Stimulated activated CD8-positive, alpha-beta memory T cell treated with anti-CD3 and anti-CD28 coated beads, Interleukin-15, amount 100 ng/mL, for 4 hours (primary cell): ENCODE measurements around the gene SLC9A3.
"Not testable (repeated sequence)": the region's sequence is repeated elsewhere in the genome, so short reads cannot be mapped to it uniquely, and the experiment has no call there.

ENCODE experiments used
- DNase-seq, 2 donors: peaks; one replicate each; pipeline ENCODE4 v3.0.0-alpha.2; 2020; ENCODE audit warnings: low read depth in 2 of 2

Gene SLC9A3

DNA sequence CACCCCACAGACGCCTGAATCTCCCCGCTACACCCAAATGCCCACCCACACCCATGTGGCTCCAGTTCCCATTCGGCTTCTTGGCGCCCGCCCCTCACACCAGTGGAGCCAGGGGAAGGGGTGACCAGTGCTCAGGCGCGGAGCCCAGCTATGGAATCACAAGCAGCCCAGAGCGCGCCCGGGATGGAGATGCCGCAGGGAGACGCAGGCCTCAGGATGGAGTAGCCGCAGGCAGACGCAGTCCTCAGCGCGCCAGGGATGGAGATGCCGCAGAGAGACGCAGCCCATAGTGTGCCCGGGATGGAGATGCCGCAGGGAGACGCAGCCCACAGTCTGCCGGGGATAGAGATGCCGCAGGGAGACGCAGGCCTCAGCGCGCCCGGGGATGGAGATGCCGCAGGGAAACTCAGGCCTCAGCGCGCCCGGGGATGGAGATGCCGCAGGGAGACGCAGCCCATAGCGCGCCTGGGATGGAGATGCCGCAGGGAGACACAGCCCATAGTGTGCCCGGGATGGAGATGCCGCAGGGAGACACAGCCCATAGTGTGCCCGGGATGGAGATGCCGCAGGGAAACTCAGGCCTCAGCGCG, 16.2 kb downstream of the SLC9A3 start:
- not testable (repeated sequence) for DNase-seq

DNA sequence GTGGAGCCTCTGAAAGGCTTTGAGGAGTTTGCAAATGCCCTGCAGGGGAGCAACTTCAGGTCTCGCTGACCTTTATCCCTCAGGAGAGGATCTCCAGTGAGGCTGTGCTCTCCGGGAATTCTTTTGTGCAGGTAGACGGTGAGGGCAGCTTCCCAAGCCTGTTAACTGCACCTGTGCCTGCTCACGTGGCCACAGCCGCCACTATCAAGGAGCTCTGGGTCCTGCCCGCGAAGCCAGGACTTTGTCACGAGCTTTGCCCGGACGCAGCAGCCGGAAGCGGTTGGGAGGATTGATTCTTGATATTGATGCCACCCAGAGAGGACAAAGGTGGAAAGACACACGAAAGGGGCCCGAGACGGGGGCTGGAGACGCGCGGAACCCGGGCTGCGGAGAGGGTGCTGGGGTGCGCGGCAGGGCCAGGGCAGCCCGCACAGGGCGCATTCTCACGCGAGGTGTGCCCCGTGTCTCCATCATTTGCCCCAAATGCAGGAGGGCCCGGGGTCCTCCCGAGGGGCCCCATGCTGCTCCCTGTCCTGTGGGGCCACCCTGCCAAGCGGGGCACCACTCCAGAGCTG, 18.2 kb downstream of the SLC9A3 start:
- DNase-seq: no peak

DNA sequence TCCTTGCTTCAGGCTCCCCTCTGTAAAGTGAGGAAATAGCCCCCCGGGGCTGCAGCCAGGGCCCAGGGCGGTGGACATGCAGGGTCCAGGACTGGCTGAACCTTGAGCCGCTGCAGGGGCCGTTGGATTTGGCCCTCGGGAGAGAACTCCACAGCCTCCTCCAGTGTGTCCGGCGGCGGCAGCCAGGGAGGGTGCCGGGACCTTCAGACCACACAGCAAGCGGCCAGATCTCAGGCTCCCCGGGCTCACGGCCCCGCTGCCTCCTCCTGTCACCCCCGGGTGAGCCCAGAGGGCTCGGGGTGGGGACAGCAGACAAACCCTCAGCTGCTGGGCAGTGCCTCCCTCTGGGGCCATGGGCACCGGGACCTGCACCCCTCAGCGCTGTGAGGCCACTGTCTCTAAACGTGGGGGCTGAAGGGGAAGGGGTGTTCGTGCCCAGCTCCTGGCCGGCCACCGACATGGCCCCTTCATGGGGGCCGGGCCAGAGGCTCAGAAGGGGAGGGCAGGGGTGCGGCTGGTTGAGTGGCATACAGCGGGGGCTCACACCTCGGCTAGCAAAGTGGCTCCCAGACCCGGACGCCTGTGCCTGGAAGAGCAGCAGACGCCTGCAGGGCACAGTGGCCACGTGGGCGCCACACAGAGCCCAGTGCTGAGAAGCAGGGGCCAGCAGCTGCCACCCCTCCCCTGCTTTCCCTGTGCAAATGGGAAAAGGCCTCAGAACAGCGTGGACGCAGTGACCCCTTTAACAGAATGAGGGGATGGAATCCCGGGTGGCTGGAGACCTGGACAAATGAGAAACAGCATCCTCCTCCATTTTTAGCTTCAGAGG, 19.7 kb downstream of the SLC9A3 start:
- no peak for DNase-seq

DNA sequence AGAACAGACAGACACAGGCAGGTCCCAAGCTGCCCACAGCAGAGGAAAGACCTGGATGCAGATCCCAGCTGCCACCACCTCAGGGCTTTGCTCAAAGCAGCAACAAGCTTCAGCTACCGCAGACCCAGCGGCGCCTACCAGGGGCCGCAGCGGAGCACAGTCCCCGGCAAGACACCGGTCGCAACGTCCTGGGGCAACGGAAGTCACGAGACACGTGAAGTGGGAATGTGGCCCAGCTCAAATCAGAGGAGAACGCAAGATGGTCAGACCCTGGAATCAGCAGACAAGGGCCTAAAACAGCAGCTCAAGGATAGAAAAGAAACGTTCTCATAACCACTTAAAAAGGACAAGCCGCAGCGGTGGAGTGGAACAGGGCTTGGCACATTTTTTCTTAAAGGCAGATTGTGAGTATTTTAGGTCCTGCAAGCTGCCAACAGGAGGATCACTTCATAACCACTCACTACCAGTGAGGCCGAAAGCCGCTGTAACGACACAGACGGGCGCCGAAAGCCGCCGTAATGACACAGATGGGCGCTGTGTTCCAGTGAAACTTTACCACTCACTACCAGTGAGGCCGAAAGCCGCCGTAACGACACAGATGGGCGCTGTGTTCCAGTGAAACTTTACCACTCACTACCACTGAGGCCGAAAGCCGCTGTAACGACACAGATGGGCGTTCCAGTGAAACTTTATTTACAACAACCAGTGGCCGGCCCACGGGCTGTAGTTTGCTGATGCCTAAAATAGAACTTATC, 21.7 kb downstream of the SLC9A3 start:
- no peak for DNase-seq

DNA sequence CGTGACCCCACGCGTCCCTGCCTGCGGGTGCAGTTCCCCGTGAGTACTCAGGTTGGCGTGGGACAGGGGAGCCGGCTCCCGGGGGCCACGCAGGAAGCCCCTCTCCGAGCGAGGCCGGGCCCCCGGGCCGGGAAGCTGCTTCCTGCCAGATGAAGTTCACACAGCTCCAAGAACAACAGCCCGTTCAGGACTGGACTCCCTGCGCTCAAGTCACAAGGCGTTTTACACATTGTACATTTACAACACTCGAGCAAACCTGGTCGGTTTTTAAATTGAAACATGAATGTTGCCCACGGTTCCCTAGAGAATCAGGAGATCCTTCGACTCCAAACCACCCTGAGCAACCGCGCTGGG, 22.4 kb downstream of the SLC9A3 start:
- no peak for DNase-seq

DNA sequence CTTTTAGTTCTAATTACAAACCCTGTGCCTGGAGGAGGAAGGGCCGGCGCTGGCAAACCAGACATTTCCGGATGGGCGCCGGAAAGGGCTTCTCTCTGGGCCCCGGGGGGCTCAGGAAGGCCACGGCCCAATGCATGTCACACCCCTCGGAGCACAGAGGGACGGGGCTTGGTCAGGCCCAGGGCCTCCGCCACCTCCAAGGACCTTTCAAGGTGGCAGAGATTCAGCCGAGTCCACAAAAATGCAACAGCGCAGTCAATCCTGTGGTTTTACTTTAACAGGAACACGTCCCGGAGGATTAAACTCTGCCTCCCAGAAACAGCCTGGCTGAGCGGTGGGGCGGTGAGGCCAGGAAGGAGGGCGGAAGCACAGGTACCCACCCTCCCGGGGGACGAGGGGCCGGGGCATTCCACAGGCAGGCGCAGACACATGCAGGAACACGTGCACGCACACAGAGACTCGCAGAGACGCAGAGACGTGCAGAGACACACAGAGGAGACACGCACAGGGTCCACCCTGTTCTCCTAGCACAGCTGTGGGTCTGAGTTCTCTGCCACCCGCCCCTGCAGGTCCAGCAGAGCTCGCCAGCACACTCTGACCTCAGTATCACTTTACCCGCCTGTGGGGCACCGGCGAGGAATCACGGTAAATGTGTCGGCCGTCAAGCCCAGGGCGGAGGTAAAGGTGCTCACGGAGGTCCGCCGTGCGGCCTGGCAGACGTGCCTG, 23.0 kb downstream of the SLC9A3 start:
- DNase-seq: no peak

DNA sequence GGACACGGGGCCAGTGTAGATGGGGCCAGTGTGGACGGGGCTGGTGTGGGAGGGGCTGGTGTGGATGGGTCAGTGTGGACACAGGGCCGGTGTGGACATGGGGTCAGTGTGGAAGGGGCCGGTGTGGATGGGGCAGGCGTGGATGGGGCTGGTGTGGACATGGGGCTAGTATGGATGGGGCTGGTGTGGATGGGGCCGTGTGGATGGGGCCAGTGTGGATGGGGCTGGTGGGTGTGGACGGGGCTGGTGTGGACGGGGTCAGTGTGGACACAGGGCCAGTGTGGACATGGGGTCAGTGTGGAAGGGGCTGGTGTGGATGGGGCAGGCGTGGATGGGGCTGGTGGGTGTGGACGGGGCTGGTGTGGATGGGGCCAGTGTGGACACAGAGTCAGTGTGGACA, 23.8 kb downstream of the SLC9A3 start:
- no peak for DNase-seq

DNA sequence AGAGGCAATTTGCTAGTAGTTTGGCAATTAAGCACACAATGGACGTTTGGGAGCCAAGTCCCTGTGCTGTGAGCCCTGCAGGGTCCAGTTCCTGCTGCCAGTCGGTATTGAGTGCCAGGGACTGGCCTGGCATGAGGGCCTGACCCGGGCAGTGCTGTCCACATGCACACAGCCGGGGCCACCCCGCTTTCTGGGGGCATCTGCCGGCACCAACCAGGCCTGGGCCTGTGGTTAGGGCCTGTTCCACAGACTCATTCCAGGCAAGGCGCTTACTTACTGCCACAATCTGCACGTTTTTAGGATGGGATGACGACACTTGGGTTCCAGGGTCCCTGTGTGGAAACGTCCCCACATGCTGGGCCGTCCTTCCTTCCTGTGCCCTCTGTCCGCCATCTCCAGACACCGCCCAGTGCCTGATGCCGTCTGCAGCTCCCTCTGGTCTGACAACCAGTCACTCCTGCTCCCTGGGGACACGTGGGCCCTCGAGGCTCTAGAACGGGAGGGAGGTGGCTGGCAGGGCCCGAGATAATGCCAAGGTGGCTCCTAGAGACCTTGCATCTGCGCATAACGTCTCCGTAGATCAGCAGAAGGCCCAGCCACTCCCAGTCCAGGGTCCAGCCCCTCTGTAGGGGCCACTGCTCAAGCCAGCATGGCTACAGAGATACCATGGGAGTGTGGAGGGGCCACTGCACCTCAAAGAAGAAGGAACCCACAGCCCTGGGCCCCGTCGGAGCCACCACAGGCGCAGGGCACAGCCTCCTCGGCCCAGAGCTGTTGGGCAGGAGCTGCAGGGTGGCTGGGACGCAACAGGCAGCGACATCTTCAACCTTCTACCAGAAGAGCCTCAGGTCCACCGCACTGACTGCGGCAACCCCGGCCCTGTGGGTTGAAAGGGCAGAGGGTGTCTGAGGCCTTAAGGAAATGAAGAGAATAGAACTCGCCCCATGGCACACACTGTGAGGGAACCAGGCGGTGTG, 24.7 kb downstream of the SLC9A3 start:
- no peak for DNase-seq

DNA sequence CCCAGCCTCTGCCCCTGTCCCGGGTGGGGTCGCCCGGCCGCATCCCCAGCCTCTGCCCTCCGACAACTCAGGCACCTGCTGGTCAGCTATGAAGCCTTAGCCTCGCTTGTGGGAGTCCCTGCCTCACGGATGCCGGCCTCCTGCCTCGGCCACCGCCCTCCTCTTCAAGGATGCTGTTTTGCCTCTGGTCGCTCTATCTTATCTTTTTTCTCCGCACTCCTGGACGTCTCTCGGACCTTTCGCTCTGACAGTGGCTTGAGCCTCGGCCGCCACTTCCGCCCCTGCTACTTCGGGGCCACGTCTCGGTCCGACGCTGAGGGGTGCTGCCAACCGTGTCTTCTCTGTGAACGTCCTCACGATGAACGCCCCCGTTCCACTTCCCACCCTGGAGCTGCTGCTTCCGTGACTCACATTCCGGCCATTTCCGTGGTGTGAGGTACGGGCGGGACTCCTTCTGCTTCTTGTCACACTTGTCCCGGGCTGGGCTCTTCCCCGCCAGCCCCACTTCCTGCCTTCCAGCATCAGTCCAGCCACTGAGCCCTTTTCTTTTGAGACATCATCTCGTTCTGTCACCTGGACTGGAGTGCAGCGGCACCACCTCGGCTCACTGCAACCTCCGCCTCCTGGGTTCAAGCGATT, 26.3 kb downstream of the SLC9A3 start:
- no peak for DNase-seq

DNA sequence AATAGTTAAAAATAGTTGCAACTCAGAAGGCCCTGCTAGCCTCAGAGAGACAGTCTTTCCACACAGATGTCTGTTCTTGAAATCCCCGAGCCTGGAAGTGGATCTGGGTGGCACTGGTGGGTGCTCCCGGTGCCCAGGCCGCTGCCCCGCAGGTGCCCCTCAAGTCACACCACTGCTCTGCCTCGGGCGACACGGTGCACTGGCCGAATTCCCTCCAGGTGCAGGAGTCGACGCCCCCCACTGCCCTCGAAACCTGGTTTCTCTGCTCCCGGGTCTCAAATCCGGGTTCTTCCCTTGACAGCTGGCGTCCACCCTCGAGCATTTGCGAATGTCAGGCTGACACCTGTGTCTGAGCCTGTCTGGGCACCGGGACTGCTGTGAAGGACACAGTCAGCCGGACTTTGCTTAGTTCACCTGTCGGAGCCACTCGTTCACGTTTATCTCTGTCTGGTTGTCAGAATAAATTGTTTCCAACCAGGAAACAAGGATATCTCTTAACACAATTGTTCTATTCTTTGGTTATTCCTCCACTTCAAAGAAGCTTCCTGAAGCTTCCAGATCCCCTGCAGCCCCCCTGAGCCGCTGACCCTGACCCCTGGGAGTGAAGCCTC, 27.1 kb downstream of the SLC9A3 start:
- DNase-seq: no peak

DNA sequence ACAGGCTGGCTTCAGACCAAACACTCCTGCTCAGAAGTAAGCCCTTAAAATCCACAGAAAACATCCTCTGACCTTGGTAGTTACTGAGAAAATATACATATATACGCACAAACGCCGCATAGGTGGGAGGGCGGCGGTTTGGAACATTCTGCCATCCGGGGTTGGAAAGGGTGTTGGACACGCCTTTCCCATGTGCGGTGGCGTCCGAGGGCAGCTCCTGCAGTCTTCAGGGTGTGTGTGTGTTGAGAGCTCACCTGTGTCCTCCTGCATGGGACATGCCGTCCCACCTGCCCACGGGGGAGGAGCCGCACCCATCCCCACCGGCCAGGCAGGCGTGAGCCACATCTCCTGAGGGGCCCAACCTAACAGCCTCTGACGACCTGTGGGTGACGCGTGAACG, 28.2 kb downstream of the SLC9A3 start:
- DNase-seq: no peak

DNA sequence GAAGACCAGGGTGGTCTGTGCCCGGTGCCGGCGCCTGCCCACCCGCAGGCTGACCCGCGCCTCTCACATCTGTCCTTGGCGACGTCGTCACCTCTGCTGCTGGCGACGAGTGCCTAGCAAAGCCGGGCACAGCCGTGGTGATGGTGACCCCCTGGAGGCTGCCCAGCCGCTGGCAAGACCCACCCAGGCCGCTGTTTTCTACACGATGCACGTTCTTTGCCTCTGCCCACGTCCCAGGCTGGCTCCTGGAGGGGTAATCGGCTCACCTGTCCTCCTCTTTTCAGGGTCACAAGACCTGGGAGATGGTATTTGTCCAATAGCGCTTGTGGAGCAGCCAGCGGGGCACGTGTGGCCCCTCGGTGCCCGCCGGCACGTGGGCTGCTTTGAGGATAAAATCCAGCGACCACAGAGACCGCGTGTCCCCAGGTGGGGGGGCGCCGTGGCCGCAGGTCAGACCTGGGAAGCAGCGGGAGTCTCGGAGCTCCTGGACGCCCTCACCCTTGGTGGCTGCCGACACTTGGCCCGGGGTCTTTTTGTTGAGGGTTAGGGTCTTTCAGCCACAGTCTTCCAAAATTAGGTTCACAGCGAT, 29.5 kb downstream of the SLC9A3 start:
- no peak for DNase-seq

DNA sequence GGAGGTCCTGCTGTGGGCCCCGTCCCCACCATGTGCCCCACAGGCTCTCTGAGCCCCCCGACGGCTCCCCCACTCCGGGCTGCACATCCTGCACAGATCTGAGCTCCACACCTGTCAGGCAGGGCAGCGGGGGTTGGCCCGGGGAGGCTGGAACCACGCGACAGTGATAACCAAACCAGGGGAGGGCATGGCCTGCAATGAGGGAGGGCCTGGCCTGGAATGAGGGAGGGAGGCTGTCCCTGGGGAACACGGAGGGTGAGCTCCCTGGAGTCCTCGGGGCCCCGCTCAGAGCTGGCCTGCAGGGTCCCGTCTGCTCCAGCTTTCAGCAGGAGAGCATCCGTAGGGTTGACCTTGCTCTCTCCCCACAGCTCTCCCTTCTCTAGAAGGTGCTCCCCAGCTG, 30.5 kb downstream of the SLC9A3 start:
- DNase-seq: no peak

DNA sequence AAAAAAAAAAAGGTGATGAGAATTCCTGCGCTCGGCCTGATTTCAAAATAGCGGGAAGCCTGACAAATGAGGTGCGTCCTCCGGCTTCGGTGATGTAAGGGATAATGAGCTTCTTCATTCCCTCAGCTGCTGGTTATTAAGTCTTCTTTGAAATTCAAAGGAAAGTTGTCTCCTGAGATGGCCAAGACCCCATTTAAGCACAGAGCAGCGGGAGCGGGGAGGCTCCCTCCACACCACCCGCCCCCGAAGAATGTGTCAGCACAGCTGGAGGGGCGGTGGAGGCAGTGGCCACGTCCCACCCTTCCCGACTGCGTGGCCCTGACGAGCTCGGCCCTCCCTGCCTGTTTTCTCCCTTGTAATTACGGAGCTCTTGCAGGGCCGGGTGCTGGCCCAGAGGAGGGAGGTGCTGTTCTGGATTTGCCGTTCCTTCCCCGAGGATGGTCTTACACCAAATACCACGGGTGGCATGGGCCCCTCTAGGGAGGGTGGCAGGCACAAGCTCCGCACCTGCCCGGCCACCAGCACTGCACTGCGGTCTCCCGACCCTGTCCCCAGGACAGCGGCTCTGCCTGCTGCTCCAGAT, 31.0 kb downstream of the SLC9A3 start:
- DNase-seq: no peak

DNA sequence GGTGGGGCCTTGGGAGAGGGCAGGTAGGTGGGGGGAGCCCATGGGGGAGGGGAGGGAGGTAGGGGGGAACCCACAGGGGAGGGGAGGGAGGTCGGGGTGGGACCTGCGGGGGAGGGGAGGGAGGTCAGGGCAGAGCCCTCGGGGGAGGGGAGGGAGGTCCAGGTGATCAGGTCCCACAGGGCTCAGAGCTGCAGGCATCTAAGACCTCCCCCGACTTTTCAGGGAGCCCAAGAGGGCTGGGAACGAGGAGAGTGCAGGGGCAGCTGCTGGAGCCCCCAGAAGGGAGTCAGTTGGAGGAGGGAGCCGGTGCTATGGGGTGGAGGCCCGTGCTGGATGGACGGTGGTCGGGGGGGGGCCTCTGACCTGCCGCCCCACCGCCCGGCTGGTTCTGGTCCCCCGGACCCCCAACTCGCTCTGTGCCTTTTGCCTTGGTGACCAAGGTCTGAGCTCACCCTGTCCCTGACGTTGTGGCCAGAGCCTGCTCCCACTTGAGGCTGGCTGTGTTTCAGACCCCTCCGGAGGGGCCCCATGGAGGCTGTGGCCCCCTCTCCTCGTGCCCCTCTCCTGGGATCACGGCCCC, 31.8 kb downstream of the SLC9A3 start:
- no peak for DNase-seq

DNA sequence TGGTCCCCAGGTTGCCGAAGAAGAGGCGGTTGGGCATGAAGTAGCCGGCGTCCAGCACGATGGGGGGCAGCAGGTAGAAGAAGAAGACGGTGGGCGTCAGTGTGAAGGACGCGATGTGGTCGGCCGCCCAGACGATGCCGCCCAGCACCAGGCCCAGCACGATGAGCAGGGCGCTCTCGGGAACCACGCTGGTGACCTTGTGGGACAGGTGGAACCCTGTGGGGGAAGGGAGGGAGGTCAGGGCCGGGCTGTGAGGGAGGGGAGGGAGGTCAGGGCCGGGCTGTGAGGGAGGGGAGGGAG, 32.4 kb downstream of the SLC9A3 start:
- DNase-seq: no peak

DNA sequence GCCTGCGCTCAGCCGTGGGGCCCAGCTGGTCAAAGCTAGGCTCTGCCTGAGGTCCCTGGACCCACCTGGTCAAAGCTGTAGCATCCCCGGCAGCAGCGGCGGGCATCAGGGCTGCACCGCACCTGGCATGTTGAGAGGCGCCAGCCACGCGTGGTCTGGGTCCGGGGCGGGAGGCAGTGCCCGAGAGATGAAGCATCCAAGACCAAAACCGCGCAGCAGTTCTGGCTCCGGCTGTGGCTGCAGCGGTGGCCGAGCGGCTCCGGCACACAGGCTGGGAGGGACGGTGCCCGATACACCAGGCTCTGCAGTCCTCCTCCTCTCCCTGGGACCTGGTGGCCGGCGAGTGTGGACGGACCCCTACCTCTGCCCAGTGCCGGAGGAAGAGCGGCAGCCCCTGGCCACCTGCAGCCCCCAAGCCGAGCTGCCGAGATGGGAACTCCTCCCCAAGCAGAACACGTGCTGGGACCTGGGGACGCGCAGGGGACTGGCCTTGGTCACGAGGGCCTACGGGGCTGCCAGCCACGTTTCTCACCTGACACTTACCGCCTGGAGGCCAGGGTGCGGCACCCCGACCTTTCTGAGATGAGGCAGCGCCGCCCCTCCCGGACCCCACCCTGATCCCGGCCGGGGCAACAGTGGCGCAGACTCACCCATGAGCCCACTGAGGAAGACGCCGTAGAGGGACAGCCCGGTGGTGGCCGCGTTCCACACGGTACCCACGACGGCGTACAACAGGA, 33.0 kb downstream of the SLC9A3 start:
- no peak for DNase-seq
